Stimulated activated CD4-positive, alpha-beta T cell treated with anti-CD3 and anti-CD28 coated beads, Interleukin-15, amount 100 ng/mL, for 48 hours (primary cell): ENCODE data around the gene MPRIP.
A peak's percentile ranks its signal among the peaks of the same experiment; 100 is the strongest.
"Not testable (repeated sequence)": the region's sequence is repeated elsewhere in the genome, so short reads cannot be mapped to it uniquely, and the experiment has no call there.

ENCODE experiments used
- DNase-seq, 2 donors: peaks; one replicate each; pipeline ENCODE4 v3.0.0-alpha.2; 2020; ENCODE audit warnings: low read depth in 2 of 2

MPRIP gene

GRCh38 chr17:17042384-17042736 is at the start of gene MPRIP:
TSS of gene MPRIP (plus strand) at chr17:17042457. CDS start at chr17:17042849, 392 bp downstream.
- no peak for DNase-seq

GRCh38 chr17:16994631-16995030 is 47.6 kb upstream of the MPRIP start:
- no peak for DNase-seq

- no peak for DNase-seq
Measured at GRCh38 chr17:16995930-16996329, 46.3 kb upstream of the MPRIP start.

- not testable (repeated sequence) for DNase-seq
Measured at GRCh38 chr17:16996726-16997125, 45.5 kb upstream of the MPRIP start.

GRCh38 chr17:16997514-16998429 is 44.5 kb upstream of the MPRIP start:
- peak in 1 of 2 donors; percentile 80 for DNase-seq

GRCh38 chr17:16999931-17000625 is 42.2 kb upstream of the MPRIP start:
- DNase-seq = no peak

- no peak for DNase-seq
Measured at GRCh38 chr17:17001076-17001777, 41.0 kb upstream of the MPRIP start.

- peak; percentile 55 to 77 for DNase-seq
Measured at GRCh38 chr17:17001874-17002520, 40.3 kb upstream of the MPRIP start.

GRCh38 chr17:17002731-17003715 is 39.2 kb upstream of the MPRIP start:
- not testable (repeated sequence) for DNase-seq

- DNase-seq = no peak
Measured at GRCh38 chr17:17004251-17004996, 37.8 kb upstream of the MPRIP start.

GRCh38 chr17:17004997-17005614 is 37.2 kb upstream of the MPRIP start:
- not testable (repeated sequence) for DNase-seq

GRCh38 chr17:17007891-17008290 is 34.4 kb upstream of the MPRIP start:
- DNase-seq = not testable (repeated sequence)

- DNase-seq = not testable (repeated sequence)
Measured at GRCh38 chr17:17008621-17009397, 33.4 kb upstream of the MPRIP start.

GRCh38 chr17:17009972-17010371 is 32.3 kb upstream of the MPRIP start:
- not testable (repeated sequence) for DNase-seq

GRCh38 chr17:17010545-17011034 is 31.7 kb upstream of the MPRIP start:
- not testable (repeated sequence) for DNase-seq

- DNase-seq = not testable (repeated sequence)
Measured at GRCh38 chr17:17011043-17011907, 31.0 kb upstream of the MPRIP start.
